Measurements from ENCODE around the gene PPP3CA. TPM values are rescaled to one million over a fixed set of nuclear protein-coding genes. Genes with fewer than 3 reads are reported as not detected.

The PPP3CA gene
- total RNA-seq, 1 experiment from 2014 or later: 133 TPM

DNA sequence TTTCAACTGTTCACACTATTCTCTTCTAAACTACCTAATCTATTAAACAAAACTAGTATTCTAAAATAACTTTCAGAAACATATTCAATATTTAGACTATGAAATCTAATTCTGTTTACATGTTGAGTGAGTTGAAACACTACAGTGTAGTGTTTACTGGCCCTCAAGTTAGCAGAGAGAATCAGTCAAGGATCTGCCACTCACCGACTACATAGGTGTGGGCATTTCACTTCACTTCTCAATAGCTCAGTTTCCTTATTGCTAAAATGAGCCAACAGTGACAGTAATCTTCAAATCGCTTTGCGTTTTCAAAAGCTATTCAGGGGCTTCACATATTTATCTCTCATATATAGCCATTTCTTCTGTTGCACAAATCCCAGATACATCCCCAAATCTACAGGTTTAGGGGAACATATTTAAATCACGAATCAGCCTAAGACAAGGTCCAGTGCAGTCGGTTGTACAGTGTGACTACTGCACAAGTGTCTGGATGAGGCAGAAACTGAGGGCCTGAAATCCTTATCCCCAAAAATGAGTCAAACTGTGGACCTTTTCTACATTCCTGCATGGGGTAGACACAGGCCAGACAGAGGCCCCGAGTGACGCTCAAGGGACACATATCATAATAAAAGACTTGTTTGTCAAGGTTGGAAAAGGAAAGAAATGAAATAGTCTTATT lies 129.8 kb downstream of the PPP3CA start (continued):
- TF ChIP-seq MAX (IDR thresholded peaks at IDR 0.05) (no peak), SRF (IDR thresholded peaks at IDR 0.05; ENCODE audit: low read depth) (no peak), ZNF274 (IDR thresholded peaks at IDR 0.05; ENCODE audit: low read depth, low read length) (no peak), EGR1 (IDR thresholded peaks at IDR 0.05; ENCODE audit: low read depth) (no peak), JUND (IDR thresholded peaks at IDR 0.05) (no peak), POLR2AphosphoS5 (IDR thresholded peaks at IDR 0.05; ENCODE audit: low read depth, low read length) (no peak), CEBPB (IDR thresholded peaks at IDR 0.05; ENCODE audit: low read depth) (no peak)
- TF ChIP-seq, protein P1, sequence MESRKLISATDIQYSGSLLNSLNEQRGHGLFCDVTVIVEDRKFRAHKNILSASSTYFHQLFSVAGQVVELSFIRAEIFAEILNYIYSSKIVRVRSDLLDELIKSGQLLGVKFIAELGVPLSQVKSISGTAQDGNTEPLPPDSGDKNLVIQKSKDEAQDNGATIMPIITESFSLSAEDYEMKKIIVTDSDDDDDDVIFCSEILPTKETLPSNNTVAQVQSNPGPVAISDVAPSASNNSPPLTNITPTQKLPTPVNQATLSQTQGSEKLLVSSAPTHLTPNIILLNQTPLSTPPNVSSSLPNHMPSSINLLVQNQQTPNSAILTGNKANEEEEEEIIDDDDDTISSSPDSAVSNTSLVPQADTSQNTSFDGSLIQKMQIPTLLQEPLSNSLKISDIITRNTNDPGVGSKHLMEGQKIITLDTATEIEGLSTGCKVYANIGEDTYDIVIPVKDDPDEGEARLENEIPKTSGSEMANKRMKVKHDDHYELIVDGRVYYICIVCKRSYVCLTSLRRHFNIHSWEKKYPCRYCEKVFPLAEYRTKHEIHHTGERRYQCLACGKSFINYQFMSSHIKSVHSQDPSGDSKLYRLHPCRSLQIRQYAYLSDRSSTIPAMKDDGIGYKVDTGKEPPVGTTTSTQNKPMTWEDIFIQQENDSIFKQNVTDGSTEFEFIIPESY (IDR thresholded peaks at IDR 0.05; ENCODE audit: extremely low read depth, insufficient replicate concordance, low read length): no peak

- H3K9me3 ChIP-seq (ENCODE audit: control insufficient read depth in 1 of 2, insufficient read depth in 1 of 2, low read depth in 1 of 2, low read length in 2 of 2): no peaks in the 10 kb centered on the region
- ATAC-seq (peak; percentile 75), DNase-seq (ENCODE audit: low read depth, low spot score) (no peak)
- H3K9me2 ChIP-seq (ENCODE audit: insufficient read depth): no peaks in the 10 kb centered on the region
- ChIA-PET RAD21 (ENCODE audit: low non-redundant PET in 1 of 2, low total read pairs in 2 of 2, uncharacterized antibody in 2 of 2, unreplicated experiment in 2 of 2) (no interaction called here), POLR2A (interaction anchor here (1.0 kb wide), 1 partner anchor 22 kb away, joined by 4 read pairs; no protein-coding TSS in a partner anchor), CTCF (no interaction called here)
- H3K79me2 ChIP-seq (ENCODE audit: insufficient read depth, low read length): peaks cover 92% of the 10 kb centered on the region
- no peak overlapping the region for H3K4me3 ChIP-seq (replicated peaks in 1 of 2; ENCODE audit: low read depth in 1 of 2, low read length in 2 of 2)
- H2AFZ ChIP-seq (ENCODE audit: low read depth, low read length, poor library complexity, severe bottlenecking): no peak overlapping the region
- BruUV-seq (replicated peaks): no TSS peak
- intact Hi-C loops (cut with micrococcal nuclease): no loop called here
- H3K4me1 ChIP-seq (ENCODE audit: control insufficient read depth in 1 of 2, insufficient read depth in 2 of 2, low read length in 2 of 2): peaks cover 16 to 29% of the 10 kb centered on the region in 2 experiments
- H4K20me1 ChIP-seq (ENCODE audit: insufficient read depth): no peaks in the 10 kb centered on the region
- H3K27me3 ChIP-seq (ENCODE audit: insufficient read depth, low read length): no peaks in the 10 kb centered on the region
- no peak overlapping the region for H3K9ac ChIP-seq (ENCODE audit: low read length)
- no peaks in the 10 kb centered on the region for H3K36me3 ChIP-seq (ENCODE audit: control insufficient read depth in 1 of 2, insufficient read depth in 2 of 2, low read length in 2 of 2)
- H3K4me2 ChIP-seq (ENCODE audit: low read length): peak overlapping the region; percentile 26
- H3K27ac ChIP-seq (ENCODE audit: low read depth, low read length): peak overlapping the region; percentile 68; the same call in 1 of the 2 replicates
- TF ChIP-seq FOSL1 (IDR thresholded peaks at IDR 0.05; ENCODE audit: low read depth) (peak; percentile 62), EZH2phosphoT487 (IDR thresholded peaks at IDR 0.05; ENCODE audit: borderline replicate concordance) (no peak), JUND (IDR thresholded peaks at IDR 0.05) (peak; percentile 59; the same call in 1 of the 2 replicates), SP1 (IDR thresholded peaks at IDR 0.05; ENCODE audit: low read depth) (peak; percentile 50), MAX (IDR thresholded peaks at IDR 0.05) (no peak), ZFX (IDR thresholded peaks at IDR 0.05) (no peak), ZNF274 (IDR thresholded peaks at IDR 0.05; ENCODE audit: low read depth, low read length) (no peak), YY1 (IDR thresholded peaks at IDR 0.05; ENCODE audit: extremely low read depth, insufficient replicate concordance, low read depth, low read length) (no peak), POLR2A (IDR thresholded peaks at IDR 0.05; ENCODE audit: borderline replicate concordance, extremely low read depth, insufficient read depth, insufficient read length) (no peak), TCF7L2 (IDR thresholded peaks at IDR 0.05; ENCODE audit: borderline replicate concordance, extremely low read depth, insufficient read depth, insufficient read length) (no peak)
- TF ChIP-seq, protein P1 (IDR thresholded peaks at IDR 0.05; ENCODE audit: extremely low read depth, insufficient replicate concordance, low read length): no peak
- TF ChIP-seq, protein P2, sequence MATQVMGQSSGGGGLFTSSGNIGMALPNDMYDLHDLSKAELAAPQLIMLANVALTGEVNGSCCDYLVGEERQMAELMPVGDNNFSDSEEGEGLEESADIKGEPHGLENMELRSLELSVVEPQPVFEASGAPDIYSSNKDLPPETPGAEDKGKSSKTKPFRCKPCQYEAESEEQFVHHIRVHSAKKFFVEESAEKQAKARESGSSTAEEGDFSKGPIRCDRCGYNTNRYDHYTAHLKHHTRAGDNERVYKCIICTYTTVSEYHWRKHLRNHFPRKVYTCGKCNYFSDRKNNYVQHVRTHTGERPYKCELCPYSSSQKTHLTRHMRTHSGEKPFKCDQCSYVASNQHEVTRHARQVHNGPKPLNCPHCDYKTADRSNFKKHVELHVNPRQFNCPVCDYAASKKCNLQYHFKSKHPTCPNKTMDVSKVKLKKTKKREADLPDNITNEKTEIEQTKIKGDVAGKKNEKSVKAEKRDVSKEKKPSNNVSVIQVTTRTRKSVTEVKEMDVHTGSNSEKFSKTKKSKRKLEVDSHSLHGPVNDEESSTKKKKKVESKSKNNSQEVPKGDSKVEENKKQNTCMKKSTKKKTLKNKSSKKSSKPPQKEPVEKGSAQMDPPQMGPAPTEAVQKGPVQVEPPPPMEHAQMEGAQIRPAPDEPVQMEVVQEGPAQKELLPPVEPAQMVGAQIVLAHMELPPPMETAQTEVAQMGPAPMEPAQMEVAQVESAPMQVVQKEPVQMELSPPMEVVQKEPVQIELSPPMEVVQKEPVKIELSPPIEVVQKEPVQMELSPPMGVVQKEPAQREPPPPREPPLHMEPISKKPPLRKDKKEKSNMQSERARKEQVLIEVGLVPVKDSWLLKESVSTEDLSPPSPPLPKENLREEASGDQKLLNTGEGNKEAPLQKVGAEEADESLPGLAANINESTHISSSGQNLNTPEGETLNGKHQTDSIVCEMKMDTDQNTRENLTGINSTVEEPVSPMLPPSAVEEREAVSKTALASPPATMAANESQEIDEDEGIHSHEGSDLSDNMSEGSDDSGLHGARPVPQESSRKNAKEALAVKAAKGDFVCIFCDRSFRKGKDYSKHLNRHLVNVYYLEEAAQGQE (IDR thresholded peaks at IDR 0.05; ENCODE audit: low read depth): no peak
Measured at GRCh38 chr4:101211146-101211553, 136.2 kb downstream of the PPP3CA start.

Data from HCT116 (cell line).